Fibroblast of pulmonary artery (primary cell): Measurements from ENCODE around the gene PTEN.

Experiments used
- DNase-seq: peaks from one replicate; pipeline ENCODE4 v3.0.0-alpha.2; 2010; ENCODE audit warnings: low read depth
- H3K4me3 ChIP-seq: replicated peaks from 2 replicates; pipeline ENCODE4 v1.5.1; 2011; ENCODE audit warnings: low read depth, mild to moderate bottlenecking, control low read depth, low read length, moderate library complexity
- CTCF ChIP-seq: IDR thresholded peaks from 2 replicates; pipeline ENCODE4 v1.5.1; 2011; ENCODE audit warnings: mild to moderate bottlenecking, control low read depth, low read length, inconsistent platforms; ENCODE audit errors: missing control alignments

The PTEN gene

DNA sequence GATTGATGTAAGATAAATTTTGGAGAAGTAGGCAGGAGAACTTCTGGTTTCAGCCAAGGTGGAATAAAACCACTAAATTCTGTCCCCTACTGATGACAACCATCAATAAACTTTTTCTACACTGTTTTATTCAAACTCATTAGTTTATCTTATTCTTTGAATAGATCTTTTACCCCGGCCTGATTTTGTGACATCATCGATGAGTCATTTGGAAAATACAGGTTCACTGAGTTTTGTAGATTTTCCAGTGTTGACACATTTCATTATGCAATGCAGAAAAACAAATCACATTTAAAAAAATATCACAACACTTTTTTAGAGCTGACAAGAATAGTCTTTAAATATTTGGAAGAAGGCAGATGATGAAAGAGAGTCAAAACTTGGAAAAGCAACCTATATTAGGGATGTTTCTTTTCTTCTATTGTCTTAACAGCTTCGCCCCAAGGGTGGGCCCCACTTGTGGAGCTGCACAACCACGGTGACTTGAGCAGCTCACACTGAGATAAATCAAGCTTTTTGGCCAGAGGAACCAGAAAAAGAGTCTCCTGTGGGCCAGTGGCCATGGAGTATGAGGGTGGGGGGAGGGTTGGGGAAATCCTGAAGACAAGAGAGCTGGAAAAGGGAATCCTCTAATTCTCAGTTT is 112.8 kb downstream of the PTEN start:
- H3K4me3 ChIP-seq, result no peak overlapping the region
- peak; percentile 57 for DNase-seq
- TF ChIP-seq CTCF, result no peak

GRCh38 chr10:87978166-87978565 is 114.7 kb downstream of the PTEN start:
- TF ChIP-seq CTCF, result no peak
- H3K4me3 ChIP-seq, result no peak overlapping the region
- DNase-seq, result no peak

GRCh38 chr10:87979847-87980246 is 116.4 kb downstream of the PTEN start:
- no peak for DNase-seq
- TF ChIP-seq CTCF, result no peak
- H3K4me3 ChIP-seq, result no peak overlapping the region

GRCh38 chr10:87983716-87984115 is 120.3 kb downstream of the PTEN start:
- TF ChIP-seq CTCF, result no peak
- DNase-seq, result no peak
- no peak overlapping the region for H3K4me3 ChIP-seq

- no peak for DNase-seq
- TF ChIP-seq CTCF, result no peak
- H3K4me3 ChIP-seq, result no peak overlapping the region
These were observed 123.8 kb downstream of the PTEN start for GRCh38 chr10:87987206-87987605.

DNA sequence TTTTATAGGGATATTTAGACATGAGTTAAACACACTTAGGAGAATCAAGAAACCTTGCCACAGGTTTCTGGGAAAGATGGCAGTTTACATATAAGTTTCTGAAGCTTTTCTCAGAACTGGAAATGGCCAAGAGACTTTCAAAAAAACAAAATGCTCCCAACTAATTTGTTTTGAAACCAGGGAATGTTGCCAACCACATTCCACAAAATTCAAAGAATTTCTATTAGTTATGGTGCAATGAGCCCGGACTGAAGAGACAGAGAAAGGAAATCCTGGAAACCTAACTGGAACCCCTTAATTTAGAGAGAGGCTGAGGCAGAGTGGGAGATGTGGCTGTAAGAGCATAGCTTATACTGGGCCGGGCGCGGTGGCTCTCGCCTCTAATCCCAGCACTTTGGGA is 128.5 kb downstream of the PTEN start:
- H3K4me3 ChIP-seq, result no peak overlapping the region
- peak; percentile 36 for DNase-seq
- TF ChIP-seq CTCF, result no peak

- no peak overlapping the region for H3K4me3 ChIP-seq
- peak; percentile 55 for DNase-seq
- TF ChIP-seq CTCF, result no peak
These were observed 141.0 kb downstream of the PTEN start for GRCh38 chr10:88004451-88004850.
